Stimulated activated CD8-positive, alpha-beta memory T cell treated with anti-CD3 and anti-CD28 coated beads, Interleukin-15, amount 100 ng/mL, for 48 hours (primary cell): ENCODE results near the gene CEP76.

Source experiments
- DNase-seq, 2 donors: peaks; one replicate each; pipeline ENCODE4 v3.0.0-alpha.2; 2020; ENCODE audit warnings: low read depth in 2 of 2

Gene CEP76

GRCh38 chr18:12711446-12711845 lies 8.9 kb upstream of the CEP76 start:
- no peak for DNase-seq

GRCh38 chr18:12703664-12704063 lies 1.1 kb upstream of the CEP76 start:
- DNase-seq: no peak

- DNase-seq: no peak
Measured at GRCh38 chr18:12703096-12703567, 609 bp upstream of the CEP76 start.

GRCh38 chr18:12701161-12701560 lies 1.4 kb downstream of the CEP76 start:
- DNase-seq: no peak

GRCh38 chr18:12699747-12700146 lies 2.8 kb downstream of the CEP76 start:
- DNase-seq: no peak

GRCh38 chr18:12694032-12694431 lies 8.5 kb downstream of the CEP76 start:
- DNase-seq: no peak

DNA sequence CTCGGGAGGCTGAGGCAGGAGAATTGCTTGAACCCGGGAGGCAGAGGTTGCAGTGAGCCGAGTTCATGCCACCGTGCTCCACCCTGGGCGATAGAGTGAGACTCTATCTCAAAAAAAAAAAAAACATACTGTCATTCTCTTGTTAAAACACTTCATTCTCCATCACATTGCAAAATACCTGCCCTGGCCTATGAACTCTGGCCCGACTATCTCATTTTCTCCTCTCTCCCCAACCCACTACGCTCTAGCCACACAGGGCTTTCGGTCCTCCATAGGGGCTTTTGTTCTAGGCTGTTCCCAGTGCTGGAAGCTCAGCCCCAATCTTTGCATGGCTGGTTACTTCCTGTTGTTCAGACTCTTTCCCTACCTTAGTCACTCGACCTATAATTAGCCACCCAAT lies 10.3 kb downstream of the CEP76 start:
- DNase-seq: no peak

DNA sequence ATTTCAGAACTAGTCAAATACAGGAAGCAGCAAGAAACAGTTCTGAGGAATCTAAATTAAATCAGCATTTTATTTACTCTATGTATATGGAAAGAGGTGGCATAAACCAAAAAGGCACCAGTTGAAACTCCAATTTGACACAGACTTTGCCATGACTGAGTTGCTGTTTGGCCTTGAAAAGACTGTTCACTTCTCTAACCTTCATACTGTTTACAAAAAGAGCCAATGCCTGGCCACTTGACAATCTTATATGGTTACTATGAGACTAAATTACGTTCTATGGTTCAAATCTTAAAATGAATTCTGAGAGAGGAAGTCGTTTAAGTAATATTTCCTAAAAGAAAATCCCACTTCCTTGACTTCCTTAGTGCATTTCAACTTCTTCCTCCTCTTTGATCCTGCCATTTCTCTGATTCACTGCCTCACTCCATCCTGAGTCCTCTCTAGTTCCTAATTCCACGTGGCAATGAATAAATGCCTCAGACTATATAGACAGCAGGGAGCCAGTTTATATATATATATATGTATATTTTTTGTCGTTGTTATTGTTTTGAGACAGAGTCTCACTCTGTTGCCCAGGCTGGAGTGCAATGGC lies 13.2 kb downstream of the CEP76 start:
- DNase-seq: no peak

DNA sequence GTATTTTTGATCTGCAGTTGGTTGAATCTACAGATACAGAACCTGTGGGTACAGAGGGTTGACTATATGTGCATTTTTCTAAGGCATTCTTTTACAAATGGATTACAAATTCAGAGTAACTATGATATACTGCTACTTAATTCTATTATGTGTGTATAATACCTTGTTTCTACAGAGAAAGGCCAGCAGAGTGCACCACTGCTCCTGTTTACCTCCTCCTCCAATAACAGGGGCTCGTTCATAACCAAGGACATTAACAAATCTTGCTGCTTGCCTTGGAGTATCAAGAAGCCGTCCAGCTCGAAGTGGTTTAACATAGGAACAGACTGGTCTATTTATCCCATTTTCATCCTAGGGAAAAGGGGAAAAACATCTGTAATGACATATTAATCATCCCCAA lies 16.4 kb downstream of the CEP76 start:
- DNase-seq: no peak

DNA sequence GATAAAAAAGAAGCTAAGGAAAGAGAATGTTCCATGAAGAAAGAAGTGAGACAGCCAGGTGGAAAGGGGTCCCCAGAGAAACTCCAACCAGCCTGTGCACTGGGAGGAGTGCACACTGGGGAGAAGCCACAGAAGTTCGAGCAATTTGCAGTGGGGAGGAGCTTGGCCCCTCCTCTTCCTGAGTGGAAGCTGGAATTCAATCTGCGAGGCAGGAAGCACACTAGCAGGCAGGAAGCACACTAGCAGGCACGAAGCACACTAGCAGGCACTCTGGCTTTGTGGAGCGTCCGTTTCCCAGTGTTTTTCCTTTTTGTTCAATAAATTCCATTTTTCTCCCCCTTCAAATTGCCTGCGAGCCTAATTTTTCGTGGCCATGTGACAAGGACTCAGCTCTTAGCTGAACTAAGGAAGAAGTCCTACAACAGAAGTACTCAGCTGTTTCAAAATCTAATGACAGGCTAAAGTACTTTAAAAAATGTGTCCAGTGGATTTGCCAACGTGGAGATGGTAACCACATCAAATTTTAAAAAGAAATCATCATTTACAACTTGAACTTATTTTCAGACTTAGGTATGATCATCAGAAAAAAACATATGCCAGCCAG lies 23.2 kb downstream of the CEP76 start:
- no peak for DNase-seq

DNA sequence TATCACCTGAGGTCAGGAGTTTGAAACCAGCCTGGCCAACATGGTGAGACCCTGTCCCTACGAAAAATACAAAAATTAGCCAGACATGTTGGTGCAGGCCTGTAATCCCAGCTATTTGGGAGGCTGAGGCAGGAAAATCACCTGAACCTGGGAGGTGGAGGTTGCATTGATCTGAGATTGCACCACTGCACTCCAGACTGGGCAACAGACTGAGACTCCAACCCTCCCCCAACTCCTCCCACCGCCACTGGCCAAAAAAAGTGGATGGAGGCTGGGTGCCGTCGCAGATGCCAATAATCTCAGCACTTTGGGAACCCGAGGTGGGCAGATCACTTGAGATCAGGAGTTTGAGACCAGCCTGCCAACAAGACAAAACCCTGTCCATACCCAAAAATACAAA lies 34.5 kb downstream of the CEP76 start:
- DNase-seq: no peak

DNA sequence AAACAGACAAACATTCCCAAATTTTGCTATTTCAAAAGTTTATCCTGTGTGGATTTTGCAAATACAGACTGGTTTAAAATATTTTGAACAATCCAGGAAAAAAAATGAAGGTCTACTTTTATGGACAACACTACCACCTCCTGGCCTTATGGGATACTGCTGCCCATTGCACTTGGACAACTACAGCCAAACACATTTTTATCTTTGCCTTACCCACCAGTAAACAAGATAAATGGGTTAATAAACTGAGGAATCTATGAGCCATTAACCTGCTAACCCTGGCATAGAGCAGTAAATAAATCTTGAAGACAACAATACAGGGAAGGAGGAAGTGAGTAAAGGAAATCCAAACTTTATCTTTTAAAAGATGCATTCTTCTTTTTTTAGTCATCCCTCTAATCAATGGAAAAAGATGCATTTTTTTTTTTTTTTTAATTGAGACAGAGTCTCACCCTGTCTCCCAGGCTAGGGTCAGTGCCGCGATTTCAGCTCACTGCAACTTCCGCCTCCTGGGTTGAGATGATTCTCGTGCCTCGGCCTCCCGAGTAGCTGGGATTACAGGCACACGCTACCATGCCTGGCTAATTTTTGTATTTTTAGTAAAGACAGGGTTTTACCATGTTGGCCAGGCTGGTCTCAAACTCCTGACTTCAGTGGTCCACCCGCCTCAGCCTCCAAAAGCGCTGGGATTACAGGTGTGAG lies 42.5 kb downstream of the CEP76 start:
- DNase-seq: no peak

GRCh38 chr18:12658426-12659138 lies 43.9 kb downstream of the CEP76 start:
- no peak for DNase-seq

DNA sequence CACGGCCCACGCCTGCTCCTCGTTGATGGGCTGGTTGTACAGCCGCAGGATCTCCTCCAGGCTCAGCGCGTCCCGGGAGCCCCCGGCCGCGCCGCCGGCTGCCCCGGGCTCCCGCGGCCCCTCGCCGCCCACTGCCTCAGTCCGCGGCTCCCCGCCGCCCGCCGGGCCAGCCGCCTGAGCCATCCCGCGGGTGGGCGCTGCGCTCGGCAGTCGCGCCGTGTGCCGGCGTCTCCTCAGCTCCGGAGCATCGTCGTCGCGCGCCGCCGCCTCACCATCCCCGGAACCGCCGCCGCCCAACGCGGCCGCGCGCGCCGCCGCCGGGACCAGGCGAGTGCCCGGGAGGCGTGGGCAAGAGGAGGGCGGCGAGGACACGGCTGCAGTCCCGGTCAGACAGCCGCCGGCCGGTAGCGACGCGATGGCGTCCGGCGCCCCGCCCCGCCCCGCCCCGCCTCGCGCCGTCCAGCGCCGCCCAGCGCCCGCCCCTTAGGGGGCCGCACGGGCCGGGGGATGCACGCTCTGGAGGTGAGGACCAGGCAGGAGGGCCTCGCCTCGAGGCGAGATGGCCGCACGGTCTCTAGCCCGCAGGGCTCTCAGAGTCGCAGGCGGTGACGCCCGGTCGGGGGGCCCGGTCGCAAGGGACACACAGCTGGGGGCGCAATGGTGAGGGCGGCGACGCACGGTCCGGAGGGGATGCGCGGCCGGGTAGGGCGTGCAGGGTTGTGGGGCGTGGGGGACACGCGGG lies 44.7 kb downstream of the CEP76 start, which contains the start of gene SPIRE1:
SPIRE1 (minus strand) TSS at position 424 of the 742 bp plus-strand sequence; CDS start at position 183, 241 bp downstream.
- DNase-seq: peak in 1 of 2 donors; percentile 9

GRCh38 chr18:12656938-12657683 lies 45.4 kb downstream of the CEP76 start:
- DNase-seq: no peak

GRCh38 chr18:12656605-12656937 lies 46.0 kb downstream of the CEP76 start:
- DNase-seq: no peak

DNA sequence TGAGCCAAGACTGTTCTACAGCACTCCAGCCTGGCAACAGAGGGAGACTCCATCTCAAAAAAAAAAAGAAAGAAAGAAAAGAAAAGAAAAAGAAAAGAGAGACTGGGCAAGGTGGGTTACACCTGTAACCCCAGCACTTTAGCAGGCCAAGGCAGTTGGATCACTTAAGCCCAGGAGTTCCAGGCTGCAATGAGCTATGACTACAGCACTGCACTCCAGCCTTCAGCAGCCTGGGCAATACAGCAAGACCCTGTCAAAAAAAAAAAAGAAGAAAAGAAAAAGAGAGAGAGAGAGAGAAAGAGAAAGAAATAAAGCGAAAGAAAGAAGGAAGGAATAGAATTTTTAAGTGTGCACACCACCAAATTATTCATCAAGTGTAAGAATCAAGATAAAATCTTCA lies 47.6 kb downstream of the CEP76 start:
- DNase-seq: no peak

- DNase-seq: no peak
Measured at GRCh38 chr18:12652861-12653401, 49.6 kb downstream of the CEP76 start.

GRCh38 chr18:12651651-12652050 lies 50.9 kb downstream of the CEP76 start:
- DNase-seq: no peak

- no peak for DNase-seq
Measured at GRCh38 chr18:12647773-12648172, 54.8 kb downstream of the CEP76 start.

GRCh38 chr18:12645751-12646203 lies 56.7 kb downstream of the CEP76 start:
- no peak for DNase-seq
